GM12801 (cell line): ENCODE measurements around the gene ABCA2.

Source experiments
- TF ChIP-seq, protein P1 (sequence below): IDR thresholded peaks from one replicate; pipeline ENCODE4 v1.5.1; 2011; ENCODE audit warnings: control low read depth; ENCODE audit not compliant: insufficient read length; ENCODE audit errors: extremely low read depth

The ABCA2 gene

DNA sequence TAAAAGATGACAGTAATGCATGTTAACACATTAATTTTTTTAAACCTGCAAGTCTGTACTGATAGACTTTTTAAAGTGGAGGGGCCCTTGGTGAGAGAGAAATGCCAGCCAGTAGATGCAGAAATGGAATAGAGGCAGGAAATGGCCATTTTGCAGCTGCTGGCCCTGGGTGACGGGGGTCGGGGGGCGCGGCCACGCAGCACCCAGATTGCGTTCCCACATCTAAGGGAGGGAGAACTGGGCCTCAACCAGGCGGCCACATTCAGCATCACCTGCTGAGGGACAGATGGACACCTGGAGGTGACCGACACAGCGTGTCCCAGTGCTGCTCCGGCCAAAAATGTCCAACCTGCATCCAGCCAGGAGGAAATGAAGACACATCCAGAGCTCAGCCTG is 25.4 kb downstream of the ABCA2 start:
- TF ChIP-seq, protein P1, sequence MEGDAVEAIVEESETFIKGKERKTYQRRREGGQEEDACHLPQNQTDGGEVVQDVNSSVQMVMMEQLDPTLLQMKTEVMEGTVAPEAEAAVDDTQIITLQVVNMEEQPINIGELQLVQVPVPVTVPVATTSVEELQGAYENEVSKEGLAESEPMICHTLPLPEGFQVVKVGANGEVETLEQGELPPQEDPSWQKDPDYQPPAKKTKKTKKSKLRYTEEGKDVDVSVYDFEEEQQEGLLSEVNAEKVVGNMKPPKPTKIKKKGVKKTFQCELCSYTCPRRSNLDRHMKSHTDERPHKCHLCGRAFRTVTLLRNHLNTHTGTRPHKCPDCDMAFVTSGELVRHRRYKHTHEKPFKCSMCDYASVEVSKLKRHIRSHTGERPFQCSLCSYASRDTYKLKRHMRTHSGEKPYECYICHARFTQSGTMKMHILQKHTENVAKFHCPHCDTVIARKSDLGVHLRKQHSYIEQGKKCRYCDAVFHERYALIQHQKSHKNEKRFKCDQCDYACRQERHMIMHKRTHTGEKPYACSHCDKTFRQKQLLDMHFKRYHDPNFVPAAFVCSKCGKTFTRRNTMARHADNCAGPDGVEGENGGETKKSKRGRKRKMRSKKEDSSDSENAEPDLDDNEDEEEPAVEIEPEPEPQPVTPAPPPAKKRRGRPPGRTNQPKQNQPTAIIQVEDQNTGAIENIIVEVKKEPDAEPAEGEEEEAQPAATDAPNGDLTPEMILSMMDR: no peak

DNA sequence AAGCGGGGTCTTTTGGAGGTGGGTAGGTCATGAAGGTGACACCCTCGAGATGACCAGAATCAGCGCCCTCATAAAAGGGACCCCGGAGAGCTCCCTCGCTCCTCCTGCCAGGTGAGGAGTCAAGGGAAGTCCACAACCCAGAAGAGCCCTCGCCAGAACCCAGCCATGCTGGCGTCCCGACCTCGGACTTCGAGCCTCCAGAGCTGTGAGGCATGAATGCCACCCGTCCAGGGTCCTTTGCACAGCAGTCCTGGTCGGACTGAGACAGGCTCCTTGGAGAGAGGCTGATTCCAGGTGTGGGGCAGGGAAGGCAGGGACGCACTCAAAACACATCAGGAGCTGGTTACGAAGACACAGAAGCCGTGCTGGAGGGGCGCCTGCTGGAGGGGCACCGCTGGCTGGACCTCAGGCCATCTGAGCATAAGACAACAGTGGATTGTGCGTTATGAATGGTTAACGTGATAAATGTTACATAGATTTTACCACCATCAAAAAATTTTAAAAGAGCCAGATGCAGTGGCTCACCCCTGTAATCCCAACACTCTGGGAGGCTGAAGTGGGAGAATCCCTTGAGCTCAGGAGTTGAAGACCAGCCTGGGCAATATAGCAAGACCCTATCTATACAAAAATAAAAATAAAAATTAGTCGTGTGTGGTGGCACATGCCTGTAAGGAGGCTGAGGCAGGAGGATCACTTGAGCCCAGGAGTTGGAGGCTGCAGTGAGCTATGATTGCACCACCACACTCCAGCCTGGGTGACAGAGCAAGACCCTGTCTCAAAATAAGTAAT is 26.0 kb downstream of the ABCA2 start:
- TF ChIP-seq, protein P1: no peak

DNA sequence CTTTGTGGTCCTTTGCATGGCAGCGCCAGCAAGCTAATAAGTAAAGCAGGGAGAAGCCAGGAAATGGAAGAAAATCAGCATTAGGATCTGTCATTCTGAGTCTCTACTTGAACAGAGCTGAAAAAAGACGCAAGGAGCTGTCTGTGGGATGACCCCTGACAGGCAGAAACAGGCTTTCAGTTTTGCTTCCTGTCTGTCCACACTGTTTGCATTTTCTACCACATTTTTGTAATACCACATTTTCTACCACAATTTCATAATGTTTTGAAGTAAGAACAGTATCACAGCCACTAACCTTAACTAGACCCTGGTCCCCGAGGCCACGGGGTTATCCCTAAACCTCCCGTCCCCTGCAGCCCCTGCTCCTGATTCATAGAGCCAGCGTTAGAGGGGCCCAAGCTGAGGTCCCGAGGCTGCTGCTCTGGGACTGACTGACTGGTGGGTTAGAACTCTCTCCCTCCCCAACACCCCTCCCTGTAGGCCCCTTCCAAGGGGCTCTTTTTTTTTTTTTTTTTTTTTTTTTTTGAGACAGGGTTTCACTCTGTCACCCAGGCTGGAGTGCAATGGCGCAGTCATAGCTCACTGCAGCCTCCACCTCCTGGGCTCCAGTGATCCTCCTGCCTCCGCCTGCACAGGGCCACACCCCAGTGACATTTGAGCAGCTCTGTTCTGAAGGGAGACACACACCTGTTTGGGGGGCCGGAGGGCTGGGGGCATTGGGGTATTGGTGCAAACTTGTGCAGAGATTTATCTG is 27.7 kb downstream of the ABCA2 start:
- TF ChIP-seq, protein P1: no peak

DNA sequence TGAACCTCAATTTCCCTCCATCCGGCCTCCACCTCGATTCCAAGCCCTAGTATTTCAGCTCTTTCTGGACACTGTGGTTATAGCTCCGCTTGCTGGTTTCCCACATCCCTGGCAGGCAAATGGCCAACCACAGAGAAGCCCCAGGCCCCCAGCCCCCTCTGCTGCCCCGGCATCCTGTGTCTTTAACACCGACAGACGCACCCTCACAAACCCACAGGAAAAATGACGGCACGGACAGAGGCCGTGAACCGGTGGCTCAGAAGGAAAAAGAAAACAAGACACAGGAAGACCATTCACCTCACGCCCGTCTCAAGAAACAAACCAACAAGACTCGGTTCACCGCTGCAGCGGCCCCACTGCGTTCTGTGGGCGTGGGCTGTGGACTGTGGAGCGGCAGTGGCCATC is 30.2 kb downstream of the ABCA2 start:
- TF ChIP-seq, protein P1: no peak

DNA sequence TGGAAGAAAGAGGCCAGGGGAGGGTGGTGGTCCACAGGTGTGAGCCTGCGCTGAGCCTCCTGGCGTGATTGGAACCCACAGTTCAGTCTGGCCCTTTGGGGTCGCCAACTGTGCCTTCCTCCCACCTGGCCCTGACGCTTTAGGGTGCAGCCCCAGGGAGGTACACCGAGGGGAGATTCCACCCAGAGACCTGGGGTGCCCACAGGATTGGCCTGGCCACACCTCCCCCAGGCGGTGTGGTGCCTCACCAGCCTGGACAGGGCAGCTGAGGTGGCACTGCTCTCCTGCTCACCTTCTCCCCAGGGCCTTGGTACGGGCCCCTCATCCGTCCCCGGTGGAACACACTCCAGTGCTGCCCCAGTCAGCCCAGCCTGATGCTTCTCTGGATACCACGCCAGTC is 30.7 kb downstream of the ABCA2 start:
- TF ChIP-seq, protein P1: no peak

DNA sequence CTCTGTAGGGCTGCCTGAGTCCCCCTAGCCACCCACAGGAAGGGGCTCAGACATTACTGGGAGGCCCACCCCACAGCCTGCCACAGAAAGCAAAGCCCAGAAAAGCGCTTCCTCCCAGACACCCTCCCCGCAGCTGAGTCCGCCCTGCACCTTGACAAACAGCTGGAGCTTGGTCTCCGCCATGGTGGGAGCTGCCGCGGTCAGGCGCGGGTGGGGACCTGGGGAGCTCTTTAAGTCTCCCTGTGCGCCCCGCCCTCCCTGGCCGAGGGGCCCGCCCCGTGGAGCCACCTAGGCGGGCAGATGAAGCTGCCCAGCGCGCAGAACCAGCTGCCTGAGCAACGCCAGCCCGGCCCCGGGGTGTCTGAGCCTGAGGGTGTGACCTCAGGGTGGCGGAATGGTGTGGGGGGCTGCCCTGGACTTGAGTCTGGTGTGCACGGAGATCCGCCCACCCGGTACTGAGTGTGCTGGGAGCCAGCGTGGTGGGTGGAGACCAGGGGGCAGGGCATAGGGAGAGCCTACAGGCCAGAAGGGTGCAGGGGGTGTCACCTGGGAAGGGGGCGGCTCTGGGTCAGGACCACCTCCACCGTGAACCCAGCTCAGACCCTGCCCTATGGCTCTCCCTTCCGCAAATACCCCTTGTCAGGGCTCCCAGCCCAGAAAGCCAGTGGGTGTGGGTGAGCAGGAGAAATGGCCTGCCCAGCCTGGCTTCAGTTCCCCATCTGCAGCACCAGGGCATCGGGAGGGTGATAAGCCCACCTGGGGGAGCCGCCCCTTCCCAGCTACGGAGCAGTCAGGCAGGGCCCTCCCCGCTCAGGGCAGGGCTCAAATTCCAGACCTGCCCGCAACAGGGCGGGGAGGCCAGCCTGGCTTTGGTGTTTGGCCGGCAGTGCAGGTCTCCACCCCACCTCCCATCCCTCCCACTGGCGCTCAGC is 31.4 kb downstream of the ABCA2 start, which contains the start of gene CLIC3:
Gene CLIC3, minus strand, starts transcription at position 208 of the 932 bp plus-strand sequence. Its CDS starts 25 bp downstream, at position 183.
- TF ChIP-seq, protein P1: no peak

DNA sequence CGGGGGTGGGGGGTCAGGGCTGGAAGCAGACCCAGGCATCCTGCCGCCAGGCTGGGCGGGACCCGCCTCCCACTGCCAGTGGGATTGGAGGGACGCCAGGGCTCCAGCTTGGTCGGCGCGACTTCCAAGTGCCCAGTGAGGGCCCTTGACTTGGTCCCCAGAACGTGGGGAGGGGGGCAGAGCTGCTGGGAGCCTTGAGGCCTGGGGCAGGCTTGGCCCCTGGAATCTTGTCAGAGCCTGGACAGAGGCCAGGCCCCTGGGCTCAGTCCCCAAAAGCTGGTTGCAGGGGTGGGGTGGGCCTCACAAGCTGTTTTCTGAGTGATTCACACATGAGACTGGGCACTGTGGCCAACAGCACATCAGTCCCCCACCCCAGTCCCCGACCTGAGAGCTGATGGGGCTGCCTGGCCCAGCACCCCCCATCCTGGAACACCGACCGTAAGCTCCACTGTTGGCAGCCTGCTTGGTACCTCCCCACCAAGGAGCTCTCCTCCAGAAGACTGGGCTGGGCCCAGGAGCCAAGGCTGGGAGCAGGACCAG is 32.2 kb downstream of the ABCA2 start:
- TF ChIP-seq, protein P1: no peak
